Mucosa of descending colon (tissue), 3 donors: ENCODE measurements around the gene ANXA4. TPM values are rescaled to one million over a fixed set of nuclear protein-coding genes. Genes with fewer than 3 reads are reported as not detected.
"Not testable (repeated sequence)": the region's sequence is repeated elsewhere in the genome, so short reads cannot be mapped to it uniquely, and the experiment has no call there.

ENCODE experiments used
- ATAC-seq: fragments of 200-7000 bp; cut with Tn5 transposase; one replicate; pipeline ENCODE4 v1.9.1; 2020; ENCODE audit warnings: mild to moderate bottlenecking, moderate library complexity
- DNase-seq, 3 donors: peaks; one replicate each; pipeline ENCODE4 v3.0.0-alpha.2; 2020
- H3K36me3 ChIP-seq: fragments of 200-600 bp; one replicate; pipeline ENCODE4 v1.8.0; 2021; ENCODE audit warnings: low read depth, mild to moderate bottlenecking
- H3K4me1 ChIP-seq: fragments of 200-600 bp; one replicate; pipeline ENCODE4 v1.8.0; 2021; ENCODE audit warnings: low read depth, mild to moderate bottlenecking
- H3K4me3 ChIP-seq: fragments of 200-600 bp; one replicate; pipeline ENCODE4 v1.8.0; 2021; ENCODE audit warnings: mild to moderate bottlenecking
- H3K9me3 ChIP-seq: fragments of 200-600 bp; one replicate; pipeline ENCODE4 v1.8.0; 2021; ENCODE audit warnings: mild to moderate bottlenecking
- intact Hi-C, 2 donors: fragments of 100-400 bp; cut with DNase I in 1 of 2; cut with micrococcal nuclease in 1 of 2; formaldehyde crosslinking; loops; one replicate each; pipeline versions ENCODE4 v1.11.0 to v1.11.1; 2022; cut with DNase I, micrococcal nuclease
- total RNA-seq, 3 donors: library from RNA; stranded (reverse); fragmentation: NEBNext Ultra II Directional in 2 of 3; extraction: Animal tissue kit (Norgen Biotek cat#: 25700) in 2 of 3; gene quantifications; one replicate each; pipeline versions ENCODE4 v1.2.1 to v1.2.4, GENCODE V29; 2021 to 2023
- TF ChIP-seq, protein P1 (sequence below): fragments of 200-600 bp; IDR thresholded peaks from one replicate; pipeline ENCODE4 v1.8.0; 2022; ENCODE audit warnings: antibody characterized with exemption, mild to moderate bottlenecking
- donor health status: DM: no; HTN: no; CAD: no; lungs with moderate emphysema.
- donor health status: DM: no; HTN: no; CAD: no.
- donor health status: DM: no; HTN: yes; CAD: no.

The ANXA4 gene
- total RNA-seq, 3 donors from 2014 or later, result 176 to 345 (median 228) TPM

DNA sequence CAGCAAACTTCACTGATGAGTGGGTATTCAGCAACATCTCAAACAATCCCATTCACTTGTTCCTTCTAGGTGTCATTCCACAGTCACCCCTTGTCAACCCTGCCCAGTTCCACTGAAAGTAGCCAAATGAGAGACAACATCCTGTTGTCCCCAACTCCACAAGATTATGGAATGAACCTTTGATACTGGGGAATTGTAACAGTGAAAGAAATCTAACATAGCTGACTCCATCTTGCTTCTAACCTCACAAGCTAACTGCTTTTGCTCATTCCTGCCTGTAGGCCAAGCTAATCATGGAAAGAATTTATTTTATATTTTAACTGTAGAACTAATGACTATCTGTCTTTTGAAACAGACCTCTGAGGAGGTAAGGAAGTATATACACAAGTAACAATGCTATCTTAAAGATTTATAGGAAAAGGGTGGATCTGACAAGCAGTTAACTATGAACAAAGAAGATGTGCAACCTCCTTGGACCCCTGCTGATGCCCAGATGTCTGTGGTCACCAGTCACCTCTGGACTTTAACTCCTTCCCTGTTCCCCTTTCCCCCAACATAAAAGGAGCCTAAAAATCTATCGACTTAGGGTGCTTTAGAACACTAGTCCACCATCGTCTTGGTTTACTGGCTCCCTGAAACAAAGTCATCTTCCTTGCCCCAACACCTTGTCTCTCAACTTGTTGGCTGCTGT lies 6.9 kb upstream of the ANXA4 start:
- ATAC-seq (no peak), DNase-seq (no peak)
- Histone ChIP-seq H3K4me1 (no peaks in the 10 kb centered on the region), H3K36me3 (no peaks in the 10 kb centered on the region), H3K9me3 (no peaks in the 10 kb centered on the region), H3K4me3 (no peak overlapping the region)
- TF ChIP-seq, protein P1, sequence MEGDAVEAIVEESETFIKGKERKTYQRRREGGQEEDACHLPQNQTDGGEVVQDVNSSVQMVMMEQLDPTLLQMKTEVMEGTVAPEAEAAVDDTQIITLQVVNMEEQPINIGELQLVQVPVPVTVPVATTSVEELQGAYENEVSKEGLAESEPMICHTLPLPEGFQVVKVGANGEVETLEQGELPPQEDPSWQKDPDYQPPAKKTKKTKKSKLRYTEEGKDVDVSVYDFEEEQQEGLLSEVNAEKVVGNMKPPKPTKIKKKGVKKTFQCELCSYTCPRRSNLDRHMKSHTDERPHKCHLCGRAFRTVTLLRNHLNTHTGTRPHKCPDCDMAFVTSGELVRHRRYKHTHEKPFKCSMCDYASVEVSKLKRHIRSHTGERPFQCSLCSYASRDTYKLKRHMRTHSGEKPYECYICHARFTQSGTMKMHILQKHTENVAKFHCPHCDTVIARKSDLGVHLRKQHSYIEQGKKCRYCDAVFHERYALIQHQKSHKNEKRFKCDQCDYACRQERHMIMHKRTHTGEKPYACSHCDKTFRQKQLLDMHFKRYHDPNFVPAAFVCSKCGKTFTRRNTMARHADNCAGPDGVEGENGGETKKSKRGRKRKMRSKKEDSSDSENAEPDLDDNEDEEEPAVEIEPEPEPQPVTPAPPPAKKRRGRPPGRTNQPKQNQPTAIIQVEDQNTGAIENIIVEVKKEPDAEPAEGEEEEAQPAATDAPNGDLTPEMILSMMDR, result no peak
- intact Hi-C loops, result no loop called here

GRCh38 chr2:69735686-69736085 lies 6.2 kb upstream of the ANXA4 start:
- TF ChIP-seq, protein P1, result no peak
- ATAC-seq, result no peak

DNA sequence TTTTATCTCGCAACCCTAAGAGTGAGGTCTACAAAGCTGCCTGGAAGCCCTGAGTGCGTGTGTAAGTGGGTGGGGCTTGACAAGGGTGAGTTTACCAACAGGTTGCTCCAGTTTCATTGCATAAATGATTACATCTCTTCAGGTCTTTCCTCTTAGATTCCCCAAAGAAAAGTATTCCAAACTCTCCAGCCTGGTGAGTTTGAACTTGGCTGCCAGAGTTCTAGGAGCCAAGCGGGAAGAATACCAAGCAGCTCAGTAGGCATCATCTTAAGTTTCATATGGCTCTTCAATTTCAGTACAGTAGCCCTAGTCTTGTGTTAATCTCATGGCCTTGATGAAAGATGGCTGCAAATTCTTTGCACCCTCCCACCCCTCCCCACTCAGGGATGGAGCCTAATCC lies 3.8 kb upstream of the ANXA4 start:
- ATAC-seq, DNase-seq, H3K4me3 ChIP-seq, H3K36me3 ChIP-seq, H3K4me1 ChIP-seq, H3K9me3 ChIP-seq, intact Hi-C loops: not testable (repeated sequence)

More at GRCh38 chr2:69735686-69736085, 6.2 kb upstream of the ANXA4 start:
- Histone ChIP-seq H3K9me3 (no peaks in the 10 kb centered on the region), H3K36me3 (no peaks in the 10 kb centered on the region), H3K4me1 (peaks cover 4% of the 10 kb centered on the region), H3K4me3 (no peak overlapping the region)
- intact Hi-C loops, result no loop called here
- DNase-seq, result no peak

DNA sequence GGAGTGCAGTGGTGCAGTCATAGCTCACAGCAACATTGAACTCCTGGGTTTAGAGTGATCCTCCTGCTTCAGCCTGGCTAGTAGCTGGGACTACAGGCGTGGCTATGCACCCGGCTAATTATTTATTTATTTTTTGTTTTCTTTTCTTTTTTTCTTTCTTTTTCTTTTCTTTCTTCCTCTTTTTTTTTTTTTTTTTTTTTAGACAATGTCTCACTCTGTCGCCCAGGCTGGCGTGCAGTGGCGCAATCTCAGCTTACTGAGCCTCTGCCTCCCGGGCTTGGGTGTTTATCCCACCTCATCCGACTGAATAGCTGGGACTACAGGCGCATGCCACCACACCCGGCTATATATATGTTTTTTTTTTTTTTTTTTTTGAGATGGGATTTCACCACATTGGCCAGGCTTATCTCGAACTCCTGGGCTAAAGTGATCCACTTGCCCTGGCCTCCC lies 1.4 kb upstream of the ANXA4 start:
- Histone ChIP-seq H3K36me3 (no peaks in the 10 kb centered on the region), H3K9me3 (no peaks in the 10 kb centered on the region), H3K4me1 (peaks cover 11% of the 10 kb centered on the region), H3K4me3 (no peak overlapping the region)
- intact Hi-C loops, result no loop called here
- DNase-seq (peak; percentile 48 to 67 (median 58)), ATAC-seq (peak; percentile 1)
- TF ChIP-seq, protein P1, result no peak

DNA sequence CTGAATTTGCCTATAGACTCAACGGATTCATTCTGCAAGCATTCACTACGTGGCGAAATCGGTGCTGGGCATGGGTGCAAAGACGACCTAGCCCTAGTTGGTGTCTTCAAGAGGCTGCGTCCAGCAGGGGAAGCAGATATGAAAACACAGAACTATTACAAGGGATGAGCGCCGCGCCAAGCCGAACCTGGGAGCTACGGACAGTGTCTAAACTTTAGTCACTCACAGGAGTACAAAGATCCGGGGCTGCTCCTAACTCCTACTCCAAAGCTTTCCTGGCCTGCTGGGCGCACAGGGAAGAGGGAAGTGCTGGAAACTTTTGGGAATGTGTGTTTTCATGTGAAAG lies 732 bp upstream of the ANXA4 start:
- intact Hi-C loops, result no loop called here
- ATAC-seq, result peak; percentile 58
- Histone ChIP-seq H3K4me3 (peak overlapping the region; percentile 98), H3K9me3 (no peaks in the 10 kb centered on the region), H3K36me3 (no peaks in the 10 kb centered on the region), H3K4me1 (peaks cover 11% of the 10 kb centered on the region)
- peak; percentile 72 to 78 (median 73) for DNase-seq
- TF ChIP-seq, protein P1, result no peak

DNA sequence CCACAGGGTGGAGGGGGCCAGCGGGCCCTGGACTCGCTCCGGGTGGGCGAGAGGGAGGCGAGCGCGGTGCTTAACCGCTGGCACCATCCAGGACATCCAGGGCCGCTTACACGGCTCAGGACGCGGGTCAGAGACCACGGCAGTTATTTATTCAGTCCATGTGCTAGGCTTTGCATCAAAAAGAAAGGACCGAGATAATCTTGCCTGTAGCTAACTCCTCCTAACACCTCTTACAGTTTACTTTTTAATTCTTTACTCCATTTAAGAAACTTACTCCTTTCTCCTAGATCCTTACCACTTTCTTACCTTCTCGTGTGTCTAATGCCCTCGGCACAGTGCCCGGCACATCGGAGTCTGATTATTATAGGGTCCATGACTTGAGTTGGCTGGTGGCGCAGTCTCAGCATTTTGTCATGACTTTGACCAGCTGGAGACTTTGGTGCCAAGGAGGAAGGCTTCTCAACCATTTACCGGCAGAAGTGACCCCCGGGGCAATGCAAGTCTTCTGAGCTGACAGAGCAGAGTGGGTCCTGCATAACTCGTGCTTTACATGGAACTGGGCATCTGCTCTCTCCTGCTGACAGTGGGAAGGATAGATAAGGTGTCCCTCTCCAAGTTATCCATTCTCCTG lies 503 bp downstream of the ANXA4 start:
- Histone ChIP-seq H3K9me3 (no peaks in the 10 kb centered on the region), H3K4me1 (peaks cover 11% of the 10 kb centered on the region), H3K36me3 (no peaks in the 10 kb centered on the region), H3K4me3 (peak overlapping the region; percentile 98)
- intact Hi-C loops, result no loop called here
- TF ChIP-seq, protein P1, result no peak
- peak; percentile 18 for ATAC-seq
- peak in 2 of 3 donors; percentile 47 to 50 for DNase-seq
